ENCODE results near the gene TMEM63C.

- no peak for TF ChIP-seq CTCF (IDR thresholded peaks at IDR 0.05)
- no peak for TF ChIP-seq POLR2A (IDR thresholded peaks at IDR 0.05)
Observed at GRCh38 chr14:77284466-77284865, 102.9 kb downstream of the TMEM63C start.
